Endometrial microvascular endothelial cells (primary cell): ENCODE data around the gene TXNL1. TPM values are rescaled to one million over a fixed set of nuclear protein-coding genes. Genes with fewer than 3 reads are reported as not detected.

Experiments used
- in situ Hi-C: cut with HindIII; loops from 2 replicates; pipeline ENCODE4 v1.10.0; 2017; ENCODE audit warnings: low sequenced_read_pairs, low pct_unique_long_range_greater_than_20kb; ENCODE audit errors: inconsistent ontology term
- total RNA-seq: library from RNA; depleted of rRNA; stranded (reverse); fragments of >200 nt; gene quantifications from one replicate; pipeline ENCODE4 v1.2.3, GENCODE V29; 2015; ENCODE audit errors: inconsistent ontology term

Gene TXNL1
- total RNA-seq, 1 donor from 2014 or later, result 85.9 TPM

DNA sequence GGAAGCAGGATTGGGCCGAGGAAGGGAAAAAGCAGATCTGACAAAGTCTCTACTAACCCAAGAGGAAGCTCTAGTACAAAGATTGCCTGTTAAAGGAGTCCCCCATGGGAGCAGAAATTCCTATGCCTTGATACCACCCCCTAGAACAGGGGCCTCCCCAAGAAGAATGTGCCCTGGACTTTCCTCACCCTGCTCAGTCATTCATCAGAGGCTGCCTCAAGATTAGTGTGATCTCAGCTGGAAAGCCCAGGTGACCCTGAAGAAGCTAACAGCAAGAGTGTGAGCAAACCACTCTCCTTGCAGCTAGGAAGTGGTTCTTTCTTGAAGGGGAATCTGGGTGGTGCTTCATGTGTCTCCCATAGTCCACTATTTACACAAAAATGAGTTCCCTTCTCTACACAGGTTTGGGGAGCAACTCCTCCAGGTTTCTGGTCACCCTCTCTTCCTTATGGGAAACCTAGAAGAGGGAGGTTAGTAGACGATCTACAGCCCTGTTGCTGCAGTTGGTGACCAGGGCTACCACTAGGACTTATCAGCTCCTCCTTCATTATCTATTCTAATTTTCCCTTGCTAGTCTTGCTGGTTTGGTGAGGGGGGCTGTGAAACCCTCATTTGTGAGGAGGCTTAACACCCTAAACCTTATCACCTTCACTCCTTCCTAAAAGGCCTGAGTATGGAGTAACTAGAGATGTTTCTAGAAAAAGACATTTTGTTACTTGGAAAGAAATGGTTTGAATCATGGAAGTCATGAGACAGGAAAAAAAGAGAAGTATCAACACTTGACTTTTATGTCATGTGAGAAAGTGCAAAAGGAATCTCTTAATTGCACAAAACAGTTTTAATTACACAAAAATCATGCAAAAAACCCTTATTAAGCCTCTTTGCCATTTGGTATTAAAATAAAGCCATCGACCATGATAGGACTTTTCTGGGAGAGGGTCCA is 9.8 kb upstream of the TXNL1 start:
- in situ Hi-C loops, result no loop called here

DNA sequence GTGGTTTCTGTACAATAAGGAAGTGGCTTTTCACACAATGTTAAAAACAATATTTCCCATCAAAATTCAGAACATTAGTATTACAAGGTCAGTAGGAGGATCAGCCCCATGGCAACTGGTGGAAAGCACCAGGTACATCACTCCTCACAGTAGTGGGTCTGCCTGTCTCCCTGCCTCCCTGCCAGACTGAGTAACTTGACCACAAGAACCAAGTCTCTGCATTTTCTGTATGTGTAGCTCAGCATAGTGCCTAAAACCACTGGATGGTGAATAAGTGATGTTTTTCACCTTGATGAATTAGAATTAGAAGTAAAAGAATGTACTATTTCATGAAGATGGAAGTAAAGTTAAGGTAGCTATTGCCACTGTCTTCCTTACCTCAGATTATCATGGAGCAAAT is 8.7 kb upstream of the TXNL1 start:
- in situ Hi-C loops, result no loop called here

DNA sequence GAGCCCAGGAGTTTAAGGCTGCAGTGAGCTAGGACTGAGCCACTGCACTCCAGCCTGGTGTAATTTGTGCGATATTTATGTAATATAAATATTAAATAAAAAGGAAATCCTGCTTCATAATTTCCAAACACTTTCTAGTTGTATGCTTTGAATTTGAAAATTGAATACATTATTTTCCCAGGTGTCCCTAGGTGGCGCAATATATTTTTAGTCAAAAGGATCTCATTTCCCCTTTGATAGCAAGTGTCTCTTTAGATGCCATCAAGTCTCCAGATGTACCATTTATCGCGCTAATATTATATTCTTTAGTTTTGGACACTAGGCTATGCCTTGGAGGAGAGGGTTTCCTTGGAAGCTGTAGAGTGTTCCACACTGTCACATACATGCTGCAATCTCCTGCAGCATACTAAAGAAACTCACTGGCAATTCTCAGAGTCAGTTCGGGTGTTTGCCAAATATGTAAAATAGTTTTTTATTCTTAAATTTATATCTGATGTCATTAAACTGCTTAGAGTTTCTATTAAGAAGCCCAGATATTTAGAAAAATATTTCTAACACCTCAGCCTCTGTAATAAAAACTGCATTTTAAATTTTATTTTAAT is 7.1 kb upstream of the TXNL1 start:
- in situ Hi-C loops, result no loop called here

DNA sequence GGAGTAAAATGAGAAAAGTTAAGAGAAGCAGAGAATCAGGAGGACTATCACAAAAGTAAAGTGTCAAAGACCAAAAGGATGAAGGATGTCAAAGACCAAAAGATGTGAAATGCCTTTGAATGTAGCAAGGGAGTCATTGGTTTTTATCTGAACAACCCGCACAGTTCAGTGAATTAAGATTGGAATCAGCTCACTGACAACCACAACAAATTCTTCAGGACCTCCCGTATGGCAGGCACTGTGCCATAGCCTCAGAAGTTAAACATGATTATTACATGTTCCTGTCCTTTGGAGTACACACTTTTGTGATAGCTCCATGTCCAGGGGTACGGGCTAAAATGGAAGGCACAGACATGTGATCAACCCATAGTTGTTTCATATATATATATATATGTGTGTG is 5.0 kb upstream of the TXNL1 start:
- in situ Hi-C loops, result no loop called here

DNA sequence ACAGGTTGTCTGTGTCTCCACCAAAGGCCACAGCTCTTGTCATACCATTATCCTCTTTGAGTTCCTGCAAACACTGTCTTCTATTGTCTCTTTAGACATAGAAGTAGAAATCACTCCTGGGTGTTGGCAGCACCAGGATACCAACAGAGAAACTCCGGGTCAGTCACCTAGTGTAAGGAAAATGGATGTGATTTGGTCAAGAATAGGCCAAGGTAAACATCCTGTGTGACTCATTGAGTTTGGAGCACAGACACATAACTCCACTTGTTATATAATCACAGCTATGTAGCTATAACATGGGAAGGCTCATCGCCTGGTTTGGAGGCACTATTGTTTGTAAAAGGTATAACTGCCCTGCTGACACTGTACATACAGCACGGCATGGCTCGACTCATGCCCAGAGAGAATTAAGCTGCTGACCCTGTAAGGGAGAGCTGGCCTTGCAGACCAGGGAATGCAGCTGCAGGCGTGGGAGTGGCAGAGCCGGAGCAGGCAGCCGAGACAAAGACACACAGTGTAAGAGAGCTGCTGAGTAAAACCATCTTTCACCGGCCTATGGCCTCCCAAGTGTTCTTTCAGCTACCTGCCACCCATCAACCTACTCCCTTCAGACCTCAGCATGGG is 3.4 kb upstream of the TXNL1 start:
- in situ Hi-C loops, result no loop called here

DNA sequence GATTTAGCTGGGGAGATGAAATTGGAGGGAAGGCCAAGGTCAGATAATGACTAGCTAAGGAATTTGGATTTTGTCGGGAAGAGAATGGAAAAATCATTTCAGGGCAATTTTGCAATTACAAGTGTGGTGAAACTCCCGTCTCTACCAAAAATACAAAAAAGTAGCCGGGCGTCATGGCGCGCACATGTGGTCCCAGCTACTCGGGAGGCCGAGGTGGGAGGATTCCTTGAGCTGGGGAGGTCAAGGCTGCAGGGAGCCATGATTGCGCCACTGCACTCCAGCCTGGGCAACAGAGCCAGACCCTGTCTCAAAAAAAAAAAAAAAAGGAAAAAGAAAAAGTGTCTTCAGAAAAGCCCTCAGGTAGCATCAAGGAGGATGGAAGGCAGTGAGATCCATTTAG is 1.2 kb upstream of the TXNL1 start:
- in situ Hi-C loops, result no loop called here

DNA sequence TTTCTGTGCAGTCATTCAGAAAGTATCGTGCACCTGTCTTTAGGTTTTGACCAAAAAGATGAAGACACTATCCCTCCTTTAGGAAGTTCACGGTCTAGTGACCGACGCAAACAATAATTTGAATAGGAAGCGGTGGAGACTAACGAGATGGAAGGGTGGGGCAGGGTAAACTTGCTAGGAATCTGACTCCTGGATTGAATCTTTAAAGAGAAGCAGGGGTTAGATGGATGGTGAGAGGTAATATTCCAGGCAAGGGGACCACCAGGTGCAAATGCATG is 651 bp upstream of the TXNL1 start:
- in situ Hi-C loops, result no loop called here

DNA sequence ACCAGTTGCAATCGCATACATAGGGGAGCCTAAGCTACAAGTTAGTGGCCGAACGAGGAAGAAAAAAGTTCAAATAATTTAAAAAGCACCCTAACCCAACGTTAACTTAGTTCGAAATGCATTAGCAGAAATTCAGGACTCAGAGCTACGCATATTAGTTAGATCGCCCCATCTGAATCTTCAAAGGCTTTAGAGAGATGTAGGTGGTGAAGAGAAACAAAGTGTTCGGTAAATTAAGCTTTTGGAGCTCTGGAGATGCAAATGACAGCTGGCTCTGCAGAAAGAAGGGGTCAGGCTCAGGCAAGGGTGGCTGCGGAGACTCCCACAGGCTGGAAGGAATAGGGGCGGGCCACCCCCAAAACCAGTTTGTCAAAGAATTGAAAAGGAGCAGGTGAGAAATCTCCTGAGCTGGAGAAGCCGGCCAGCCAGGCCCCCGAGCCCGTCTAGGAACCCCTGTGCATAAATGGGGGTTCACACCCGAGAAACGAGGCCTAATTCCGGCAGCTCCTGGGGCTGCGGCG is 621 bp downstream of the TXNL1 start:
- in situ Hi-C loops, result no loop called here

DNA sequence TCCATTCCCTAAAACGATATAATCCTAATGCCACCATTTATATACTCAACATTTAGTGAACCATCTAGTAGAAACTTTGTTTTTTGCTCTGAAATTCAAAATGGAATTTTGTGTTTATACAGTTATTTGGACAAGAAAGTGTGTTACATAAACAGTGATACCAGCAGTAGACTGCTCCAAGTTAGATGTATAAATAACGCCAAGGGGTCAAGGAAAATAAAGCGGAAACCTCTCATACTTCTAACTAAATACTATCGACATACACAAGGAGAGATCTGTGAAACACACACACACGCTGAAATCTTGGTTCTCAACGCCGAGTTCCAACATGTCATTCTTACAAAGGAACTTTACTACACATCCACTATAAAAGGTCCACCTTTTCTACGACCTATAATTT is 1.2 kb downstream of the TXNL1 start:
- in situ Hi-C loops, result no loop called here

DNA sequence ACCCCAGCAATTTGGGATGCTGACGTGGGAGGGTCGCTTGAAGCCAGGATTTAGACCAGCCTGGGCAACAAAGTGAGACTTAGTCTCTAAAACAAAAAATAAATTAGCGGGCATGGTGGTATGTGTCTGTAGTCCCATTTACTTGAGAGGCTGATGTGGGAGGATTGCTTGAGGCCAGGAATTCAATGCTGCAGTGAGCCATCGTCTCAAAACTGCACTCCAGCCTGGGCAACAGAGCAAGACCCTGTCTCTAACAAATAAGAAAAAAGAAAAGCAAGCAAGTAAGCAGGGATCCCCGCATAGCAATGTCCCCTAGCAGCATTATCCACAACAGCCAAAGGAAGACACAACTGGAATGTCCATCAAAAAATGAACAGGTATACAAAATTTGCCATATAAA is 3.4 kb downstream of the TXNL1 start:
- in situ Hi-C loops, result no loop called here

DNA sequence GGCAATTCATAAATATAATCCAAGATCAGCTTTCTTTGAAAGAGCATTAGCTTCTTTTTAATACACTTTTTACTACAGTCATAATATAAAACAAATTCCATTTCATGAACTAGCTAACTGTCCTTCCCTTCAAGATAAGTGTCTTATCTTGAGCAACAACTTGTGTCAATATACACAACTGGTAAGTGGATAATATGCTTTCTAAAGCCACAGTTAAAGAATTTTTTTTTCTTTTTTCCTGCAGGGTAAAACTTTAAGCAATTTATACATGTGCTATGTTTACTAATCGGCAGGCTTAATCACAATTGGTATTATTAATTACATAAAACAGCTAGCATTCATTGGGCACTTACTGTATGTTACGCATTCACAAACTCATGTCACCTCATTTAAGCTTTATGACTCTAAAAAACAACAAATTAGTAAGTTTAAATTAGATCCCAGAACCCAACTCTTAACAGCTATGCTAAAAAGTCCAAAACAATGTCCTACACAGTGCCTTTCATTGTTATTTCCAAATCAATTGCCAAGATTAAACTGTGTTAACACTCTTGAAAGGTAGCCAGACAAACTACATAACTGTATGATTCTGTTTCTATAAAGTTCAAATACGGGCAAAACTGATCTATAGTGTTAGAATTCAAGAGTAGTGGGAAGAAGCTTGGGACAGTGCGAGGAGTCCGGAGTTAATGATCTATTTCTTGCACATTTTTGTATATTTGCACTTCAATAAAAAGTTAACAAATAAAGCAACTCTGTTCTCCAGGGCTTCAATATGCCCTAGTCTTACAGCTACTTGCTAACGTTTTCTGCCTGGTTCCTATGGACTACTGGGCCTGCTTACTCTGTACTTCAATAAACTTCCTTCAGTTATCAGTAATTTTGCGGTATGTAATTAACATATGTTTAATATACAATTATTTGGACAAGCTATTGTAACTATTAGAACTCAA is 6.0 kb downstream of the TXNL1 start:
- in situ Hi-C loops, result no loop called here

DNA sequence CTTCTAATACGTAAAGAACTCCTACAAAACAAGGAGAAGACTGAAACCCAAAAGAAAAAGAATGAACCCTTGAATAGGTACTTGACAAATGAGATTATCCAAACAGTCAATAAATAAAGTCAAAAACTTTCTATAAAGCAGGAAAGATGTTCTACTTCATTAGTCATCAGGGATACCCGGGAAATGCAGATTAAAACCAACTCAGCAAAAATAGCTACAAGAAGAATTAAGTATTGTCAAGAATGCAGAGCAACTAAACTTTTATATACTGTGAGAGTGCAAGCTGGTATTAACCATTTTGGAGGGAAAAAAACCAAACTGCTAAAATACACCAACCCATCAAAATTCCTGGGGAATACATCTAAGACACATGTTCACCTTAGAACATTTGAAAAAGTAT is 10.4 kb downstream of the TXNL1 start:
- in situ Hi-C loops, result no loop called here

DNA sequence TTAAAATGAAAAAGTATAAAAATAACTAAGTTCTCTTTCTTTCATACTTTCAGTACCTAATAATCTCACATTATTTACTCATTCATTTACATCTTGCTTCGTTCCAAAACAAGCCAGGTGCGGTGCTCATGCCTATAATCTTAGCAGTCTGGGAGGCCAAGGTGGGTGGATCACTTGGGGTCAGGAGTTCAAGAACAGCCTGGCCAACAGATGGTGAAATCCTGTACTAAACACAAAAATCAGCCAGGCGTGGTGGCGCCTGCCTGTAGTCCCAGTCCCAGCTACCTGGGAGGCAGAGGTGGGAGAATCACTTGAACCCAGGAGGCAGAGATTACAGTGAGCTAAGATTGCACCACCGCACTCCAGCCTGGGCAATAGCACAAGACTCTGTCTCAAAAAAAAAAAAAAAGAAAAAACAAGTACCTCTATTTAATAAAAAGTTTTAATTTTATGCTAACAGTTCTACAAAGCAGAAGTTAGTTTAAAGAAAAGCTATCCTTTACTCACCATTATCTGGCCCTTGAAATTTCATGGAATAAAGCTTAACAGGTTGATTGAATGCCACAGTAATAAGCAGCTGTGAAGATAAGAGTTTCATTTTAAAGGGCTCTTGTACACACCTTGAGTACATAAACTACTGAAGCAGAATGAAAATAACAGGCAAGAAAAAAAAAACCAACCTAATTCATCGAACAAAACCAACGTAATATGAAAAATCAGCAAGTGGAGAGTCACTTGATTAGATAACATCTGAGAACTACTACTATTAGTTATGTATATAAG is 22.5 kb downstream of the TXNL1 start:
- in situ Hi-C loops, result no loop called here

DNA sequence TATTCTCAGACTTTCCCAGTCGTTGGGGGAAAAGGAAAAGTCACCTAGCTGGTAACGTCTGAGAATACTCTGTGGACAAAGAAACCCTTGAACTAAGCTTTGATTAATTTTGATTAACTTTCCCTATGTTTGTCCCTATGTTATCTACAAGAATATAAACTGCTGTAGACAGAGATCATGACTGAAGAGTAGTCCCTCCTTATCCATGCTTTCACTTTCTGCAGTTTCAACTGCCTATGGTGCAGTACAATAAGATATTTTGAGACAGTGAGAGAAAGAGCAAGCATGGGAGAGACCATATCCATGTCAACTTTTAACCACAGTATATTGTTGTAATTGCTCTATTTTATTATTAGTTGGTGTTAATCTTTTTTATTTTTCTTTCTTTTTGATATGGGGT is 31.8 kb downstream of the TXNL1 start:
- in situ Hi-C loops, result no loop called here

DNA sequence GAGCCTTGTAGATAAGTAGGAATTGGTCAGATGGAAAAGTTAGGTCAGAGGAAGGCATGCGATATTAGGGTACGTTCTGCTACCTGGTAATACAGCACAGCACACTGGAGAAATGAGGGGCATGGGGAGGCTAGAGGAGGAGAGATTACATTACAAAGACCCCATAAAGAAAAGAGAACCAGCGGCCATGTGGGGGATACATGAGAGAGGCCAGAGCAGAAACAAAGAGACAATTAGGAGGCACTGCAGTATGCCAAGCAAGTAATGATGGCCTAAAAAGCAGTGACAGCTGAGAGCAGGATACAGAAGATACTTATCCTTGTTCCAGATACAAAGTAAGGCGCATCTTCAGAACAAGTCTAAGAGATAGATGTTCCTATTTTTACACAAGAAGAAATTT is 40.0 kb downstream of the TXNL1 start:
- in situ Hi-C loops, result no loop called here

DNA sequence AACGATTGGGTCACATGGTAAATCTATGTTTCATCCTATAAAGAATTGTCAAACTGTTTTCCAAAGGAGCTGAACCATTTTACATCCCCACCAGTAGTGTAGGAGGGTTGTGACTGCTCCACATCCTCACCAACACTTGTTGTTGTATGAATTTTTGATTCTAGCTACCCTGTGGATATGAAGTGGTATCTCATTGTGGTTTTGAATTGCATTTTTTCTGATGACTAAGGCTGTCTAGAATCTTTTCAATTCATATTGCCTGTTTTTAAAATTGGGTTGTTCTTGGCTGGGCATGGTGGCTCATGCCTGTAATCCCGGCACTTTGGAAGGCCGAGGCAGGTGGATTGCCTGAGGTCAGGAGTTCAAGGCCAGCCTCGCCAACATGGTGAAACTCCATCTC is 44.5 kb downstream of the TXNL1 start:
- in situ Hi-C loops, result no loop called here

DNA sequence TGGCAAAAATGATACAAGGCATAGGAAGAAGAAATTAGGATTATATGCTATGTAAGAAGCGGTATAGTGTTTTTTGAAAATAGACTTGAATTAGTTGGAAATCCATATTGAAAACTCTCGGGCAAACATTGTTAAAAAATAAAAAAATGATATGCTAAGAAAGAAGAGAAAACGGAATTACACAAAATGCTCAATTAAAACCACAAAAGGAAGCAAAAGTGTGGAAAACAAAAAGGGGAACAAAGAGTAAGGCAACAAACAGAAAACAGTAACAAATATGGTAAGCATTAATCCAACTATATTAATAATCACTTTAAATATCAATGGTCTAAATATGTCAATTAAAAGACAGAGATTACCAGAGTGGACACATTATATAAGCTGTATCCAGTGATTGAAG is 58.4 kb downstream of the TXNL1 start:
- in situ Hi-C loops, result no loop called here

DNA sequence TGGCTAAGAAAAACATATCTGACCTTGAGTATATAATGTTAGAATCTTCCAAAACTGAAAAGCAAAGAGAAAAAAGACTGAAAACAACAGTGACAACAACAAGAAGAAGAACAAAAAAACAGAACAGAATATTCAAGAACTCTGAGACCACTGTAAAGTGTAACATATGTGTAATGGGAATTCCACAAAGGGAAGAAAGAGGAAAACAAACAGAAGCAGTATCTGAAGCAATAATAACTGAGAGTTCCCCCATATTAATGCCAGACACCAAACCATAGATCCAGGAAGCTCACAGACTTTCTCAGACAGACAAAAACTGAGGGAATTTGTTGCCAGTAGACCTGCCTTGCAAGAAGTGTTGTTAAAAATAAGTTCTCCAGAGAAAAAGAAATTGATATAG is 58.9 kb downstream of the TXNL1 start:
- in situ Hi-C loops, result no loop called here
